GM18858 (cell line): ENCODE results near the gene MOAP1.
"Not testable (repeated sequence)": the region's sequence is repeated elsewhere in the genome, so short reads cannot be mapped to it uniquely, and the experiment has no call there.

Experiments used
- ATAC-seq: cut with Tn5 transposase; IDR thresholded peaks from one replicate; pipeline ENCODE4 v1.9.1; 2021; ENCODE audit not compliant: unreplicated experiment

MOAP1 gene

GRCh38 chr14:93184391-93185348 is at the start of gene MOAP1, which contains the start of gene LYSET:
Gene MOAP1, minus strand, starts transcription at chr14:93184897. Its CDS starts 655 bp downstream, at chr14:93184242.
Gene LYSET, plus strand, starts transcription at chr14:93185317. Its CDS starts 89 bp downstream, at chr14:93185406.
- peak; percentile 72 for ATAC-seq

- ATAC-seq = not testable (repeated sequence)
Observed at GRCh38 chr14:93233078-93233477, 48.4 kb upstream of the MOAP1 start.

GRCh38 chr14:93232159-93232558 is 47.5 kb upstream of the MOAP1 start:
- ATAC-seq = no peak

- ATAC-seq = no peak
Observed at GRCh38 chr14:93231129-93231979, 46.7 kb upstream of the MOAP1 start.

GRCh38 chr14:93230539-93230938 is 45.8 kb upstream of the MOAP1 start:
- ATAC-seq = no peak

- no peak for ATAC-seq
Observed at GRCh38 chr14:93228550-93228949, 43.9 kb upstream of the MOAP1 start.

- ATAC-seq = no peak
Observed at GRCh38 chr14:93223565-93223964, 38.9 kb upstream of the MOAP1 start.

GRCh38 chr14:93220509-93220908 is 35.8 kb upstream of the MOAP1 start:
- ATAC-seq = no peak

GRCh38 chr14:93219103-93219726 is 34.5 kb upstream of the MOAP1 start:
- no peak for ATAC-seq

- no peak for ATAC-seq
Observed at GRCh38 chr14:93214598-93214997, 29.9 kb upstream of the MOAP1 start.

- peak; percentile 76 for ATAC-seq
Observed at GRCh38 chr14:93212432-93212831, 27.7 kb upstream of the MOAP1 start.

- ATAC-seq = peak; percentile 14
Observed at GRCh38 chr14:93207468-93208308, 23.0 kb upstream of the MOAP1 start.

GRCh38 chr14:93206793-93207467 is 22.2 kb upstream of the MOAP1 start, which contains the start of the genes GON7 and UBR7:
Gene GON7, minus strand, starts transcription at chr14:93207065. Its CDS starts 28 bp downstream, at chr14:93207037.
Gene UBR7, plus strand, starts transcription at chr14:93207256. Its CDS starts 36 bp downstream, at chr14:93207292.
- peak; percentile 75 for ATAC-seq

- no peak for ATAC-seq
Observed at GRCh38 chr14:93201155-93201704, 16.5 kb upstream of the MOAP1 start.

GRCh38 chr14:93200553-93200952 is 15.9 kb upstream of the MOAP1 start:
- ATAC-seq = no peak

- ATAC-seq = no peak
Observed at GRCh38 chr14:93199031-93199430, 14.3 kb upstream of the MOAP1 start.

- no peak for ATAC-seq
Observed at GRCh38 chr14:93195316-93195999, 10.8 kb upstream of the MOAP1 start.

GRCh38 chr14:93186956-93187355 is 2.3 kb upstream of the MOAP1 start:
- no peak for ATAC-seq

GRCh38 chr14:93186466-93186865 is 1.8 kb upstream of the MOAP1 start:
- ATAC-seq = no peak
